GM12864 (cell line): ENCODE measurements around the gene SH3PXD2A.

Source experiments
- DNase-seq: peaks from one replicate; pipeline ENCODE4 v3.0.0-alpha.2; 2011; ENCODE audit warnings: low read depth
- H3K4me3 ChIP-seq: 2 replicates; pipeline ENCODE4 v1.5.1; 2011; ENCODE audit warnings: mild to moderate bottlenecking, low read depth, low read length, control low read depth
- CTCF ChIP-seq: IDR thresholded peaks from 2 replicates; pipeline ENCODE4 v1.5.1; 2011; ENCODE audit warnings: low read depth, mild to moderate bottlenecking, moderate library complexity, low read length, control low read depth, inconsistent platforms; ENCODE audit errors: missing control alignments

Gene SH3PXD2A

GRCh38 chr10:103750836-103751235 lies 104.5 kb downstream of the SH3PXD2A start:
- DNase-seq, result no peak
- TF ChIP-seq CTCF, result no peak
- no peak overlapping the region for H3K4me3 ChIP-seq

- no peak for DNase-seq
- no peak overlapping the region for H3K4me3 ChIP-seq
- no peak for TF ChIP-seq CTCF
Observed at GRCh38 chr10:103749779-103750178, 105.6 kb downstream of the SH3PXD2A start.

GRCh38 chr10:103748020-103748419 lies 107.4 kb downstream of the SH3PXD2A start:
- H3K4me3 ChIP-seq, result no peak overlapping the region
- DNase-seq, result no peak
- TF ChIP-seq CTCF, result no peak

GRCh38 chr10:103747193-103747865 lies 108.0 kb downstream of the SH3PXD2A start:
- DNase-seq, result no peak
- TF ChIP-seq CTCF, result no peak
- H3K4me3 ChIP-seq, result no peak overlapping the region

- DNase-seq, result no peak
- no peak overlapping the region for H3K4me3 ChIP-seq
- no peak for TF ChIP-seq CTCF
Observed at GRCh38 chr10:103746598-103746997, 108.8 kb downstream of the SH3PXD2A start.

GRCh38 chr10:103745341-103746247 lies 109.8 kb downstream of the SH3PXD2A start:
- no peak for DNase-seq
- no peak overlapping the region for H3K4me3 ChIP-seq
- TF ChIP-seq CTCF, result no peak
